BE2C (cell line): ENCODE measurements around the gene HSPA9.

Source experiments
- DNase-seq: peaks from one replicate; pipeline ENCODE4 v3.0.0-alpha.2; 2020
- H3K27me3 ChIP-seq: fragments of 250-450 bp; sonication (Bioruptor Pico); 2 replicates; pipeline ENCODE4 v1.5.1; 2020; ENCODE audit warnings: mild to moderate bottlenecking
- H3K36me3 ChIP-seq: fragments of 250-450 bp; sonication (Bioruptor Pico); 2 replicates; pipeline ENCODE4 v1.5.1; 2020; ENCODE audit warnings: mild to moderate bottlenecking
- H3K4me1 ChIP-seq: fragments of 250-450 bp; sonication (Bioruptor Pico); 2 replicates; pipeline ENCODE4 v1.5.1; 2020
- H3K4me3 ChIP-seq: 2 replicates; pipeline ENCODE4 v1.5.1; 2011; ENCODE audit warnings: low read depth, low read length
- H3K9me3 ChIP-seq: fragments of 250-450 bp; sonication (Bioruptor Pico); 2 replicates; pipeline ENCODE4 v1.5.1; 2020
- CTCF ChIP-seq: IDR thresholded peaks from 2 replicates; pipeline ENCODE4 v1.5.1; 2012; ENCODE audit warnings: mild to moderate bottlenecking, low read depth, low read length

The HSPA9 gene

GRCh38 chr5:138611678-138612218 is 36.5 kb upstream of the HSPA9 start:
- no peaks in the 10 kb centered on the region for H3K36me3 ChIP-seq
- peaks cover 18% of the 10 kb centered on the region for H3K4me1 ChIP-seq
- DNase-seq, result no peak
- H3K4me3 ChIP-seq, result peak overlapping the region; percentile 81
- no peaks in the 10 kb centered on the region for H3K9me3 ChIP-seq
- no peaks in the 10 kb centered on the region for H3K27me3 ChIP-seq
- no peak for TF ChIP-seq CTCF

GRCh38 chr5:138610918-138611677 is 35.9 kb upstream of the HSPA9 start:
- Histone ChIP-seq H3K4me1 (peaks cover 18% of the 10 kb centered on the region), H3K9me3 (no peaks in the 10 kb centered on the region), H3K27me3 (no peaks in the 10 kb centered on the region), H3K36me3 (no peaks in the 10 kb centered on the region), H3K4me3 (peak overlapping the region; percentile 81)
- TF ChIP-seq CTCF, result peak; percentile 59
- peak; percentile 75 for DNase-seq

- Histone ChIP-seq H3K36me3 (no peaks in the 10 kb centered on the region), H3K9me3 (no peaks in the 10 kb centered on the region), H3K27me3 (no peaks in the 10 kb centered on the region), H3K4me3 (peak overlapping the region; percentile 81), H3K4me1 (peaks cover 18% of the 10 kb centered on the region)
- peak; percentile 57 for TF ChIP-seq CTCF
- peak; percentile 46 for DNase-seq
Measured at GRCh38 chr5:138610415-138610917, 35.3 kb upstream of the HSPA9 start.

GRCh38 chr5:138606378-138607064 is 31.3 kb upstream of the HSPA9 start:
- H3K4me3 ChIP-seq, result no peak overlapping the region
- no peaks in the 10 kb centered on the region for H3K9me3 ChIP-seq
- peaks cover 20% of the 10 kb centered on the region for H3K4me1 ChIP-seq
- DNase-seq, result no peak
- no peak for TF ChIP-seq CTCF
- no peaks in the 10 kb centered on the region for H3K36me3 ChIP-seq
- no peaks in the 10 kb centered on the region for H3K27me3 ChIP-seq

GRCh38 chr5:138605254-138605972 is 30.2 kb upstream of the HSPA9 start:
- H3K4me1 ChIP-seq, result peaks cover 15% of the 10 kb centered on the region
- no peak overlapping the region for H3K4me3 ChIP-seq
- no peak for DNase-seq
- H3K36me3 ChIP-seq, result no peaks in the 10 kb centered on the region
- no peaks in the 10 kb centered on the region for H3K9me3 ChIP-seq
- no peak for TF ChIP-seq CTCF
- H3K27me3 ChIP-seq, result no peaks in the 10 kb centered on the region
